Astrocyte of the spinal cord (primary cell): ENCODE results near the gene CC2D1B.

ENCODE experiments used
- DNase-seq: peaks from one replicate; pipeline ENCODE4 v3.0.0; 2011; ENCODE audit warnings: low read depth, low spot score
- H3K4me3 ChIP-seq: 2 replicates; pipeline ENCODE4 v1.5.1; 2011; ENCODE audit warnings: low read depth, mild to moderate bottlenecking, low read length, moderate library complexity
- CTCF ChIP-seq: IDR thresholded peaks from 2 replicates; pipeline ENCODE4 v1.5.1; 2012; ENCODE audit warnings: low read depth, mild to moderate bottlenecking, low read length, inconsistent platforms
- in situ Hi-C: cut with HindIII; loops from 2 replicates; pipeline ENCODE4 v1.10.0; 2017; ENCODE audit warnings: low sequenced_read_pairs

Gene CC2D1B

GRCh38 chr1:52306227-52307006 is 59.6 kb downstream of the CC2D1B start:
- H3K4me3 ChIP-seq, result no peak overlapping the region
- no peak for TF ChIP-seq CTCF
- DNase-seq, result no peak
- in situ Hi-C loops, result no loop called here

- no peak for TF ChIP-seq CTCF
- in situ Hi-C loops, result no loop called here
- no peak for DNase-seq
- no peak overlapping the region for H3K4me3 ChIP-seq
Measured at GRCh38 chr1:52305417-52306226, 60.4 kb downstream of the CC2D1B start.
